ENCODE data around the gene CHN1. TPM values are rescaled to one million over a fixed set of nuclear protein-coding genes. Genes with fewer than 3 reads are reported as not detected.

Gene CHN1
- total and polyA plus RNA-seq, 2 of the 8 experiments (the other 6 are each of a cell fraction or from before 2014, with no cell fraction given): 54.0 to 65.7 TPM

DNA sequence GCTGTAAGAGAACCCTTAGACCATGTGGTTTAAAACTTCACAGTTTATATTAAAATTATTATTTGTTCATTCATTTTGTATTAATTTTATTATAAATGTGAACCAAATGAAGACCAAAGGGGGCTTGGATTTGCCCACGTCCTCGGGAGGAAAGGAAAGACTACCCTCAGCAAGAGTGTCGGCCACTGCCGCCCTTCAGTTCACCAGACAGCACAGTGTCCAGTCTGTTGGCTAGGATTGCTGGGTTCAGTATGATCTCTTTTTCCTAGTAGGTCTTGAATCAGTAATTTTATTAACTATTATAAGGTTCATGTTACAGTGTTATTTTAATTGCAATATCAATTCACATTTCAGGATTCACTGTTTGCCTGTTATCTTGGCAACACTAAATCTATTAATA is 162.7 kb downstream of the CHN1 start:
- no peak overlapping the region for H4K8ac ChIP-seq (ENCODE audit: extremely low read depth, insufficient read depth, low read length)
- no peaks in the 10 kb centered on the region for H3K36me3 ChIP-seq (ENCODE audit: control insufficient read depth in 2 of 4, insufficient read depth in 4 of 4, low read length in 3 of 4)
- WGBS, 2 experiments (ENCODE audit: extremely low coverage in 1 of 2, insufficient coverage in 1 of 2, insufficient read length in 1 of 2, insufficient replicate concordance in 2 of 2, low coverage in 1 of 2, low lambda C conversion rate in 2 of 2, missing lambda C conversion rate in 1 of 2): 89% methylated on average over 4 of the region's 4 CpGs; no CpG with 5 or more reads in 1 of the 2 experiments
- H3K9ac ChIP-seq (replicated peaks in 1 of 4; ENCODE audit: extremely low read depth in 1 of 4, low read depth in 3 of 4, low read length in 3 of 4): no peak overlapping the region
- FAIRE-seq (no peak), DNase-seq (ENCODE audit: low read depth in 1 of 2, low spot score in 2 of 2) (no peak)
- ChIA-PET POLR2A (ENCODE audit: partially characterized antibody) (interaction anchor here (0.6 to 1.1 kb wide), 3 partner anchors 17 to 163 kb away, joined by 3 to 4 read pairs (median 3); partner anchors contain the start of gene CHN1), CTCF (ENCODE audit: partially characterized antibody) (interaction anchor here (1.2 kb wide), 2 partner anchors 89 to 144 kb away, joined by 4 to 5 read pairs; no protein-coding TSS in a partner anchor)
- no peak overlapping the region for H2BK15ac ChIP-seq (ENCODE audit: low read length)
- H3K23me2 ChIP-seq (ENCODE audit: low read depth, low read length): no peaks in the 10 kb centered on the region
- H3K27me3 ChIP-seq (replicated peaks in 1 of 4; ENCODE audit: control insufficient read depth in 3 of 4, extremely low read depth in 1 of 4, insufficient read depth in 3 of 4, low read length in 3 of 4): no peaks in the 10 kb centered on the region
- no peak overlapping the region for H2BK5ac ChIP-seq (ENCODE audit: low read depth, low read length)
- H3K79me2 ChIP-seq (ENCODE audit: control insufficient read depth in 1 of 2, insufficient read depth in 2 of 2, low read length in 2 of 2): peaks cover 0 to 72% of the 10 kb centered on the region in 2 experiments; a peak in 2 of 4 replicates
- H2AFZ ChIP-seq (ENCODE audit: low read length): no peak overlapping the region
- H2BK20ac ChIP-seq (ENCODE audit: low read length): no peak overlapping the region
- H3K23ac ChIP-seq (ENCODE audit: insufficient read length): no peak overlapping the region
- no peak overlapping the region for H3K56ac ChIP-seq (replicated peaks; ENCODE audit: insufficient read length, low read depth, low read length)
- no peak overlapping the region for H4K5ac ChIP-seq (ENCODE audit: insufficient read length, low read depth, low read length)
- no peaks in the 10 kb centered on the region for H3K79me1 ChIP-seq (ENCODE audit: low read depth, low read length)
- no peak overlapping the region for H3K4ac ChIP-seq (replicated peaks; ENCODE audit: insufficient read length, low read depth, low read length)
- peaks cover 2 to 14% (median 9%) of the 10 kb centered on the region in 4 experiments; a peak in 3 of 7 replicates for H3K4me1 ChIP-seq (replicated peaks in 1 of 4; ENCODE audit: control insufficient read depth in 3 of 4, insufficient read depth in 4 of 4, low read length in 3 of 4)
- H2AK5ac ChIP-seq (ENCODE audit: low read depth, low read length): no peak overlapping the region
- no peak for TF ChIP-seq ATF3 (IDR thresholded peaks at IDR 0.05; ENCODE audit: insufficient read depth, low read depth, low read length)
- no peak for TF ChIP-seq USF2 (IDR thresholded peaks at IDR 0.05; ENCODE audit: low read length)
- TF ChIP-seq CEBPB (IDR thresholded peaks at IDR 0.05; ENCODE audit: low read depth, low read length): no peak
- no peak for TF ChIP-seq EP300 (IDR thresholded peaks at IDR 0.05; ENCODE audit: borderline replicate concordance in 1 of 2, low read depth in 2 of 2, low read length in 2 of 2)
- TF ChIP-seq RXRA (IDR thresholded peaks at IDR 0.05; ENCODE audit: insufficient read depth, low read depth, low read length): no peak
- no peak for TF ChIP-seq MAX (IDR thresholded peaks at IDR 0.05)
- no peak for TF ChIP-seq KDM4A (IDR thresholded peaks at IDR 0.05; ENCODE audit: low read depth, low read length, severe bottlenecking)
- TF ChIP-seq E2F6 (IDR thresholded peaks at IDR 0.05): no peak
- TF ChIP-seq POLR2A (IDR thresholded peaks at IDR 0.05; ENCODE audit: control extremely low read depth in 1 of 2, low read depth in 2 of 2, low read length in 2 of 2): no peak
- no peak for TF ChIP-seq ASH2L (IDR thresholded peaks at IDR 0.05; ENCODE audit: low read length)
- no peak overlapping the region for H3K14ac ChIP-seq (ENCODE audit: insufficient read length)
- H4K91ac ChIP-seq (replicated peaks; ENCODE audit: insufficient read length, low read length): no peak overlapping the region
- H4K20me1 ChIP-seq (replicated peaks in 1 of 2; ENCODE audit: control insufficient read depth in 1 of 2, insufficient read depth in 2 of 2, low read length in 2 of 2): peaks cover 0 to 2% of the 10 kb centered on the region in 2 experiments
- no peak overlapping the region for H3K27ac ChIP-seq (ENCODE audit: low read depth, low read length)
- no peak overlapping the region; the same call in 1 of the 2 replicates for H3K18ac ChIP-seq (ENCODE audit: extremely low read depth, low read length)
- 0 out of 4 replicates have a peak overlapping the region, but pooled peaks of 1 of the 2 experiments have one; percentile 31 for H3K4me2 ChIP-seq (ENCODE audit: insufficient read depth in 1 of 2, low read depth in 2 of 2, low read length in 2 of 2)
- H2BK12ac ChIP-seq (ENCODE audit: low read depth, low read length): no peak overlapping the region
- H3K9me3 ChIP-seq (ENCODE audit: insufficient read depth in 2 of 2, low read depth in 1 of 2, low read length in 1 of 2): no peaks in the 10 kb centered on the region
- no peak overlapping the region for H3K4me3 ChIP-seq (ENCODE audit: extremely low read depth in 1 of 4, insufficient read depth in 2 of 4, low read depth in 3 of 4, low read length in 4 of 4)
- H2BK120ac ChIP-seq (replicated peaks; ENCODE audit: low read depth, low read length): no peak overlapping the region

All from H1 (cell line).